ENCODE data around the gene ATP9A.

DNA sequence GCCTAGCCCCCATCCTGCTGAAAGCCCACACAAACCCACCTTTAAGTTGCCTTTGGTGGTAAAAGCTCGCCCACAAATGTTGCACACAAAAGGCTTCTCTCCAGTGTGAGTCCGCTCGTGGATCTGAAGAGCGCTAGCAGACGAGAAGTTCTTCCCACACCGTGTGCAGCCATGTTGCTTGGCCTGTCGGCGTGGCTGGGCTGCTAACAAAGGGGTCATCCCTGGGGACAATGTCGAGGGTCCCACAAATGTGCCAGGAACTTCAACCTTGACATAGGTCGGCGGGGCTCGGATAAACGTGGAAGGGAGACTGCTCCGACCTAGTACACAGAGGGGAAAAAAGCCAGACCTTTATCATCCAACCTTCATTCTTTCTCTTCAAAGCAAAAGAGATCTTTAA, 20.6 kb upstream of the ATP9A start:
- no peak for TF ChIP-seq POLR2AphosphoS5 (IDR thresholded peaks at IDR 0.05; ENCODE audit: low read depth, low read length)
- no peak for TF ChIP-seq CTCF (IDR thresholded peaks at IDR 0.05 in 2 of 3, conservative IDR thresholded peaks at IDR 0.05 in 1 of 3; ENCODE audit: borderline replicate concordance in 1 of 3, insufficient read depth in 1 of 3, low read depth in 2 of 3, low read length in 2 of 3)
- TF ChIP-seq ZNF274 (IDR thresholded peaks at IDR 0.05; ENCODE audit: low read depth, low read length) = no peak
- TF ChIP-seq EZH2 (IDR thresholded peaks at IDR 0.05) = no peak
- no peak for TF ChIP-seq SRF (IDR thresholded peaks at IDR 0.05; ENCODE audit: low read depth)
- TF ChIP-seq YY1 (IDR thresholded peaks at IDR 0.05; ENCODE audit: extremely low read depth, insufficient replicate concordance, low read depth, low read length) = no peak
- no peak for TF ChIP-seq POLR2A (IDR thresholded peaks at IDR 0.05; ENCODE audit: borderline replicate concordance, extremely low read depth, insufficient read depth, insufficient read length)
- TF ChIP-seq, protein P1, sequence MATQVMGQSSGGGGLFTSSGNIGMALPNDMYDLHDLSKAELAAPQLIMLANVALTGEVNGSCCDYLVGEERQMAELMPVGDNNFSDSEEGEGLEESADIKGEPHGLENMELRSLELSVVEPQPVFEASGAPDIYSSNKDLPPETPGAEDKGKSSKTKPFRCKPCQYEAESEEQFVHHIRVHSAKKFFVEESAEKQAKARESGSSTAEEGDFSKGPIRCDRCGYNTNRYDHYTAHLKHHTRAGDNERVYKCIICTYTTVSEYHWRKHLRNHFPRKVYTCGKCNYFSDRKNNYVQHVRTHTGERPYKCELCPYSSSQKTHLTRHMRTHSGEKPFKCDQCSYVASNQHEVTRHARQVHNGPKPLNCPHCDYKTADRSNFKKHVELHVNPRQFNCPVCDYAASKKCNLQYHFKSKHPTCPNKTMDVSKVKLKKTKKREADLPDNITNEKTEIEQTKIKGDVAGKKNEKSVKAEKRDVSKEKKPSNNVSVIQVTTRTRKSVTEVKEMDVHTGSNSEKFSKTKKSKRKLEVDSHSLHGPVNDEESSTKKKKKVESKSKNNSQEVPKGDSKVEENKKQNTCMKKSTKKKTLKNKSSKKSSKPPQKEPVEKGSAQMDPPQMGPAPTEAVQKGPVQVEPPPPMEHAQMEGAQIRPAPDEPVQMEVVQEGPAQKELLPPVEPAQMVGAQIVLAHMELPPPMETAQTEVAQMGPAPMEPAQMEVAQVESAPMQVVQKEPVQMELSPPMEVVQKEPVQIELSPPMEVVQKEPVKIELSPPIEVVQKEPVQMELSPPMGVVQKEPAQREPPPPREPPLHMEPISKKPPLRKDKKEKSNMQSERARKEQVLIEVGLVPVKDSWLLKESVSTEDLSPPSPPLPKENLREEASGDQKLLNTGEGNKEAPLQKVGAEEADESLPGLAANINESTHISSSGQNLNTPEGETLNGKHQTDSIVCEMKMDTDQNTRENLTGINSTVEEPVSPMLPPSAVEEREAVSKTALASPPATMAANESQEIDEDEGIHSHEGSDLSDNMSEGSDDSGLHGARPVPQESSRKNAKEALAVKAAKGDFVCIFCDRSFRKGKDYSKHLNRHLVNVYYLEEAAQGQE (IDR thresholded peaks at IDR 0.05; ENCODE audit: low read depth) = no peak
- TF ChIP-seq ZFX (IDR thresholded peaks at IDR 0.05) = no peak
- TF ChIP-seq EZH2phosphoT487 (IDR thresholded peaks at IDR 0.05; ENCODE audit: borderline replicate concordance) = no peak
- no peak for TF ChIP-seq JUND (IDR thresholded peaks at IDR 0.05)
- TF ChIP-seq SP1 (IDR thresholded peaks at IDR 0.05; ENCODE audit: low read depth) = no peak

Measured in HCT116 (cell line).